NB4 (cell line): ENCODE measurements around the gene SSUH2.

ENCODE experiments used
- MAX ChIP-seq: IDR thresholded peaks from 2 replicates; pipeline ENCODE4 v1.6.1; 2011; ENCODE audit warnings: low read depth, low read length
- POLR2A ChIP-seq: IDR thresholded peaks from 2 replicates; pipeline ENCODE4 v1.6.1; 2011; ENCODE audit warnings: mild to moderate bottlenecking; ENCODE audit not compliant: insufficient read length; ENCODE audit errors: extremely low read depth
- TF ChIP-seq, protein P1 (sequence below): IDR thresholded peaks from one replicate; pipeline ENCODE4 v1.5.1; 2012; ENCODE audit warnings: low read depth, low read length

- TF ChIP-seq, protein P1, sequence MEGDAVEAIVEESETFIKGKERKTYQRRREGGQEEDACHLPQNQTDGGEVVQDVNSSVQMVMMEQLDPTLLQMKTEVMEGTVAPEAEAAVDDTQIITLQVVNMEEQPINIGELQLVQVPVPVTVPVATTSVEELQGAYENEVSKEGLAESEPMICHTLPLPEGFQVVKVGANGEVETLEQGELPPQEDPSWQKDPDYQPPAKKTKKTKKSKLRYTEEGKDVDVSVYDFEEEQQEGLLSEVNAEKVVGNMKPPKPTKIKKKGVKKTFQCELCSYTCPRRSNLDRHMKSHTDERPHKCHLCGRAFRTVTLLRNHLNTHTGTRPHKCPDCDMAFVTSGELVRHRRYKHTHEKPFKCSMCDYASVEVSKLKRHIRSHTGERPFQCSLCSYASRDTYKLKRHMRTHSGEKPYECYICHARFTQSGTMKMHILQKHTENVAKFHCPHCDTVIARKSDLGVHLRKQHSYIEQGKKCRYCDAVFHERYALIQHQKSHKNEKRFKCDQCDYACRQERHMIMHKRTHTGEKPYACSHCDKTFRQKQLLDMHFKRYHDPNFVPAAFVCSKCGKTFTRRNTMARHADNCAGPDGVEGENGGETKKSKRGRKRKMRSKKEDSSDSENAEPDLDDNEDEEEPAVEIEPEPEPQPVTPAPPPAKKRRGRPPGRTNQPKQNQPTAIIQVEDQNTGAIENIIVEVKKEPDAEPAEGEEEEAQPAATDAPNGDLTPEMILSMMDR = no peak
- TF ChIP-seq POLR2A (no peak), MAX (no peak)
Measured at GRCh38 chr3:8648909-8649741, 4.5 kb upstream of the SSUH2 start.
